Right atrium auricular region (tissue), 2 donors: ENCODE measurements around the gene PCLAF. TPM values are rescaled to one million over a fixed set of nuclear protein-coding genes. Genes with fewer than 3 reads are reported as not detected.
"Not testable (repeated sequence)": the region's sequence is repeated elsewhere in the genome, so short reads cannot be mapped to it uniquely, and the experiment has no call there.

Experiments
- DNase-seq: peaks from one replicate; pipeline ENCODE4 v3.0.0-alpha.2; 2019; ENCODE audit warnings: low spot score
- H3K27ac ChIP-seq, 2 donors: fragments of 200-600 bp; sonication (generic); 1 replicate in 1 of 2; 2 replicates in 1 of 2; pipeline ENCODE4 v1.5.1; 2016 to 2019
- H3K27me3 ChIP-seq, 2 donors: fragments of 200-600 bp; sonication (generic); one replicate each; pipeline versions ENCODE4 v1.5.1 to v1.6.0; 2017 to 2019
- H3K36me3 ChIP-seq: fragments of 200-600 bp; sonication (generic); one replicate; pipeline ENCODE4 v1.5.1; 2016
- H3K4me1 ChIP-seq, 2 donors: fragments of 200-600 bp; sonication (generic); one replicate each; pipeline versions ENCODE4 v1.5.1 to v1.6.0; 2017 to 2019
- H3K4me3 ChIP-seq, 2 donors: fragments of 200-600 bp; sonication (generic); 1 replicate in 1 of 2; 2 replicates in 1 of 2; pipeline ENCODE4 v1.5.1; 2017 to 2019; ENCODE audit warnings: mild to moderate bottlenecking in 1 of 2, moderate library complexity in 1 of 2
- H3K9me3 ChIP-seq, 2 donors: fragments of 200-600 bp; sonication (generic); one replicate each; pipeline ENCODE4 v1.5.1; 2019
- total RNA-seq, 2 donors: library from RNA; depleted of rRNA; stranded (reverse); fragments of >200 nt; gene quantifications; one replicate each; pipeline ENCODE4 v1.1.0, GENCODE V29; 2016
- TF ChIP-seq, protein P1 (sequence below), 2 donors: fragments of 200-600 bp; sonication (generic); IDR thresholded peaks; one replicate each; pipeline ENCODE4 v1.5.1; 2019; ENCODE audit warnings: antibody characterized with exemption in 2 of 2

The PCLAF gene
- total RNA-seq, 2 donors from 2014 or later, result not detected

DNA sequence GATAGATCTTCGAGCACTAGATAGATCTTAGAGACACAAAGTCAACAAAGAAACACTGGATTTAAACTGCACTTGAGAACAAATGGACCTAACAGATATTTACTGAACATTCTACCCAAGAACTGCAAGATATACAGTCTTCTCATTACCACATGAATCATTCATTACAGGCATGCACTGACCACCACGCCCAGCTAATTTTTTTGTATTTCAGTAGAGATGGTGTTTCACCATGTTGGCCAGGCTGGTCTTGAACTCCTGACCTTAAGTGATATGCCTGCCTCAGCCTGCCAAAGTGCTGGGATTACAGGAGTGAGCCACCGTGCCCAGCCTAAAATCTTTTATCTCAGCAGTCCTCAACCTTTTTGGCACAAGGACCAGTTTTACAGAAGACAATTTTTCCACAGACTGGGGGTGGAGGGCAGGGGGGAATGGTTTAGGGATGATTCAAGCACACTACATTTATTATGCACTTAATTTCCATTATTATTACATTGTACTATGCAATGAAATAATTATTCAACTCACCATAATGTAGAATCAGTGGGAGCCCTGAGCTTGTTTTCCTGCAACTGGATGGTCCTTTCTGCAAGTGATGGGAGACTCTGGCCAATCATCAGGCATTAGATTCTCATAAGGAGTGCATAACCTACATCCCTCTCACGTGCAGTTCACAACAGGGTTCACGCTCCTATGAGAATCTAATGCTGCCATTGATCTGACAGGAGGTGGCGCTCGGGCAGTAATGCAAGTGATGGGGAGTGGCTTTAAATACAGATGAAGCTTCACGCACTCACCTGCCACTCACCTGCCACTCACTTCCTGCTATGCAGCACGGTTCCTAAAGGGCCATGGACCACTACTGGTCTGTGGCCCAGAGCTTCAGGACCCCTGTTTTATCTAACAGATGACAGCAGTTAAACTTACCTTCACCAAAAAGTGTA is 47.0 kb downstream of the PCLAF start:
- H3K36me3 ChIP-seq, result no peaks in the 10 kb centered on the region
- TF ChIP-seq, protein P1, sequence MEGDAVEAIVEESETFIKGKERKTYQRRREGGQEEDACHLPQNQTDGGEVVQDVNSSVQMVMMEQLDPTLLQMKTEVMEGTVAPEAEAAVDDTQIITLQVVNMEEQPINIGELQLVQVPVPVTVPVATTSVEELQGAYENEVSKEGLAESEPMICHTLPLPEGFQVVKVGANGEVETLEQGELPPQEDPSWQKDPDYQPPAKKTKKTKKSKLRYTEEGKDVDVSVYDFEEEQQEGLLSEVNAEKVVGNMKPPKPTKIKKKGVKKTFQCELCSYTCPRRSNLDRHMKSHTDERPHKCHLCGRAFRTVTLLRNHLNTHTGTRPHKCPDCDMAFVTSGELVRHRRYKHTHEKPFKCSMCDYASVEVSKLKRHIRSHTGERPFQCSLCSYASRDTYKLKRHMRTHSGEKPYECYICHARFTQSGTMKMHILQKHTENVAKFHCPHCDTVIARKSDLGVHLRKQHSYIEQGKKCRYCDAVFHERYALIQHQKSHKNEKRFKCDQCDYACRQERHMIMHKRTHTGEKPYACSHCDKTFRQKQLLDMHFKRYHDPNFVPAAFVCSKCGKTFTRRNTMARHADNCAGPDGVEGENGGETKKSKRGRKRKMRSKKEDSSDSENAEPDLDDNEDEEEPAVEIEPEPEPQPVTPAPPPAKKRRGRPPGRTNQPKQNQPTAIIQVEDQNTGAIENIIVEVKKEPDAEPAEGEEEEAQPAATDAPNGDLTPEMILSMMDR (IDR thresholded peaks at IDR 0.05), result no peak
- no peak overlapping the region for H3K4me3 ChIP-seq
- no peaks in the 10 kb centered on the region for H3K9me3 ChIP-seq
- H3K4me1 ChIP-seq, result no peaks in the 10 kb centered on the region
- H3K27me3 ChIP-seq, result no peaks in the 10 kb centered on the region
- H3K27ac ChIP-seq, result no peak overlapping the region
- DNase-seq, result no peak

DNA sequence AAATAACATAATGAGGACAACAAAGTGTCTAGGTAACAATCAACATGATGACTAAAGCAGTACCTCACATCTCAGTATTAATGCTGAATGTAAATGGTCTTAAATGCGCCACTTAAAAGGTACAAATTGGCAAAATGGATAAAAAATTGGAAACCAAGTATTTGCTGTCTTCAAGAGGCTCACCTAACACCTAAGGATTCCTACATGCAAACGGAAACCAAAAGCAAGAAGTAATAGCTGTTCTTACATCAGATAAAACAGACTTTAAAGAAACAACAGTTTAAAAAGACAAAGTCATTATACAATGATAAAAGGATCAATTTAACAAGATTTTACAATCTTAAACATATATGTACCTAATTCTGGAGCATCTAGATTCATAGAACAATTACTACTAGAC is 47.7 kb downstream of the PCLAF start:
- TF ChIP-seq, protein P1 (IDR thresholded peaks at IDR 0.05), result no peak
- no peaks in the 10 kb centered on the region for H3K27me3 ChIP-seq
- no peak for DNase-seq
- H3K9me3 ChIP-seq, result no peaks in the 10 kb centered on the region
- no peaks in the 10 kb centered on the region for H3K4me1 ChIP-seq
- H3K27ac ChIP-seq, result no peak overlapping the region
- H3K36me3 ChIP-seq, result no peaks in the 10 kb centered on the region
- H3K4me3 ChIP-seq, result no peak overlapping the region

DNA sequence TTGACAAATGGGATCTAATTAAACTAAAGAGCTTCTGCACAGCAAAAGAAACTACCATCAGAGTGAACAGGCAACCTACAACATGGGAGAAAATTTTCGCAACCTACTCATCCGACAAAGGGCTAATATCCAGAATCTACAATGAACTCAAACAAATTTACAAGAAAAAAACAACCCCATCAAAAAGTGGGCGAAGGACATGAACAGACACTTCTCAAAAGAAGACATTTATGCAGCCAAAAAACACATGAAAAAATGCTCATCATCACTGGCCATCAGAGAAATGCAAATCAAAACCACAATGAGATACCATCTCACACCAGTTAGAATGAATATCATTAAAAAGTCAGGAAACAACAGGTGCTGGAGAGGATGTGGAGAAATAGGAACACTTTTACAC is 49.6 kb downstream of the PCLAF start:
- not testable (repeated sequence) for H3K4me3 ChIP-seq, DNase-seq, H3K9me3 ChIP-seq, H3K4me1 ChIP-seq, H3K27ac ChIP-seq, H3K27me3 ChIP-seq, H3K36me3 ChIP-seq

DNA sequence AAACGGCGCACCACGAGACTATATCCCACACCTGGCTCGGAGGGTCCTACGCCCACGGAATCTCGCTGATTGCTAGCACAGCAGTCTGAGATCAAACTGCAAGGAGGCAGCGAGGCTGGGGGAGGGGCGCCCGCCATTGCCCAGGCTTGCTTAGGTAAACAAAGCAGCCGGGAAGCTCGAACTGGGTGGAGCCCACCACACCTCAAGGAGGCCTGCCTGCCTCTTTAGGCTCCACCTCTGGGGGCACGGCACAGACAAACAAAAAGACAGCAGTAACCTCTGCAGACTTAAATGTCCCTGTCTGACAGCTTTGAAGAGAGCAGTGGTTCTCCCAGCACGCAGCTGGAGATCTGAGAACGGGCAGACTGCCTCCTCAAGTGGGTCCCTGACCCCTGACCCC is 54.3 kb downstream of the PCLAF start:
- H3K27me3 ChIP-seq, DNase-seq, H3K27ac ChIP-seq, H3K4me1 ChIP-seq, H3K4me3 ChIP-seq, H3K36me3 ChIP-seq, H3K9me3 ChIP-seq: not testable (repeated sequence)

- not testable (repeated sequence) for H3K4me3 ChIP-seq, DNase-seq, H3K36me3 ChIP-seq, H3K27ac ChIP-seq, H3K9me3 ChIP-seq, H3K4me1 ChIP-seq, H3K27me3 ChIP-seq
Observed at GRCh38 chr15:64326458-64326857, 54.8 kb downstream of the PCLAF start.

- TF ChIP-seq, protein P1 (IDR thresholded peaks at IDR 0.05), result no peak
- no peaks in the 10 kb centered on the region for H3K36me3 ChIP-seq
- peaks cover 0 to 6% of the 10 kb centered on the region in 2 donors for H3K4me1 ChIP-seq
- no peaks in the 10 kb centered on the region for H3K27me3 ChIP-seq
- H3K4me3 ChIP-seq, result no peak overlapping the region
- no peak for DNase-seq
- no peak overlapping the region for H3K27ac ChIP-seq
- no peaks in the 10 kb centered on the region for H3K9me3 ChIP-seq
Observed at GRCh38 chr15:64324165-64324877, 56.9 kb downstream of the PCLAF start.

- Histone ChIP-seq H3K27ac (no peak overlapping the region), H3K4me3 (no peak overlapping the region), H3K27me3 (no peaks in the 10 kb centered on the region), H3K9me3 (no peaks in the 10 kb centered on the region), H3K36me3 (no peaks in the 10 kb centered on the region), H3K4me1 (peaks cover 0 to 11% of the 10 kb centered on the region in 2 donors)
- TF ChIP-seq, protein P1 (IDR thresholded peaks at IDR 0.05), result no peak
- no peak for DNase-seq
Observed at GRCh38 chr15:64315216-64315615, 66.0 kb downstream of the PCLAF start.
